ENCODE results near the gene FNDC3B. TPM values are rescaled to one million over a fixed set of nuclear protein-coding genes. Genes with fewer than 3 reads are reported as not detected.

FNDC3B gene
- polyA plus RNA-seq, 2 of the 4 experiments (the other 2 are of a cell fraction): 29.5 to 33.6 TPM

- Histone ChIP-seq H3K4me1 (peaks cover 65% of the 10 kb centered on the region), H3K27ac (peak overlapping the region; percentile 76 to 78), H3K4me3 (no peak overlapping the region), H3K4me2 (peak overlapping the region; percentile 73), H3K9me3 (no peaks in the 10 kb centered on the region)
- ATAC-seq: peak; percentile 71 to 82; a peak in 5 of 6 replicates
- WGBS (ENCODE audit: missing lambda C conversion rate): 35% methylated on average over 4 of the region's 4 CpGs
- DNase-seq (ENCODE audit: low read depth in 1 of 2, low spot score in 1 of 2): peak; percentile 55 to 66
- ChIA-PET POLR2A (no interaction called here), CTCF (interaction anchor here (0.8 kb wide), 1 partner anchor 428 kb away, joined by 3 read pairs; no protein-coding TSS in a partner anchor)
- no peak for FAIRE-seq
- TF ChIP-seq HOXB5 (CRISPR knock-in tag; IDR thresholded peaks at IDR 0.05) (no peak), KDM5A (IDR thresholded peaks at IDR 0.05) (no peak), HMGXB4 (CRISPR knock-in tag; IDR thresholded peaks at IDR 0.05; ENCODE audit: borderline replicate concordance) (no peak), NFE2L2 (conservative IDR thresholded peaks at IDR 0.05; ENCODE audit: low read length) (no peak), KDM1A (IDR thresholded peaks at IDR 0.05; ENCODE audit: low read depth) (no peak), ELK1 (IDR thresholded peaks at IDR 0.05; ENCODE audit: low read depth, low read length) (no peak), PBX3 (IDR thresholded peaks at IDR 0.05) (no peak), FOXS1 (CRISPR knock-in tag; IDR thresholded peaks at IDR 0.05) (no peak), ZNF302 (CRISPR knock-in tag; IDR thresholded peaks at IDR 0.05) (no peak), TFCP2L1 (CRISPR knock-in tag; IDR thresholded peaks at IDR 0.05) (no peak), EHF (CRISPR knock-in tag; IDR thresholded peaks at IDR 0.05) (no peak), E2F6 (IDR thresholded peaks at IDR 0.05; ENCODE audit: borderline replicate concordance, low read depth) (no peak), MYC (IDR thresholded peaks at IDR 0.05; ENCODE audit: borderline replicate concordance, low read length) (no peak), SREBF2 (IDR thresholded peaks at IDR 0.05) (no peak)
Measured at GRCh38 chr3:172194702-172195406, 155.5 kb downstream of the FNDC3B start.

- Histone ChIP-seq H3K4me1 (peaks cover 65% of the 10 kb centered on the region), H3K9me3 (no peaks in the 10 kb centered on the region), H3K27ac (peak overlapping the region; percentile 76 to 78), H3K4me3 (no peak overlapping the region), H3K4me2 (peak overlapping the region; percentile 73)
- FAIRE-seq: no peak
- DNase-seq (ENCODE audit: low read depth in 1 of 2, low spot score in 1 of 2): no peak
- ChIA-PET POLR2A (no interaction called here), CTCF (interaction anchor here (0.8 kb wide), 1 partner anchor 428 kb away, joined by 3 read pairs; no protein-coding TSS in a partner anchor)
- peak in 1 of 2 experiments; percentile 32; a peak in 3 of 6 replicates for ATAC-seq
- 11% methylated on average over 1 of the region's 1 CpG for WGBS (ENCODE audit: missing lambda C conversion rate)
- TF ChIP-seq E2F6 (IDR thresholded peaks at IDR 0.05; ENCODE audit: borderline replicate concordance, low read depth) (no peak), RARB (CRISPR knock-in tag; IDR thresholded peaks at IDR 0.05) (no peak), RAD21 (conservative IDR thresholded peaks at IDR 0.05 in 1 of 2, IDR thresholded peaks at IDR 0.05 in 1 of 2) (no peak), ZFP36 (IDR thresholded peaks at IDR 0.05; ENCODE audit: borderline replicate concordance, partially characterized antibody) (no peak), CHD4 (IDR thresholded peaks at IDR 0.05; ENCODE audit: borderline replicate concordance) (no peak), HOXB13 (CRISPR knock-in tag; IDR thresholded peaks at IDR 0.05; ENCODE audit: low read depth) (no peak), KDM5A (IDR thresholded peaks at IDR 0.05) (no peak), FOSL2 (IDR thresholded peaks at IDR 0.05) (no peak), FOSL2 (CRISPR knock-in tag; IDR thresholded peaks at IDR 0.05) (no peak), SMC3 (IDR thresholded peaks at IDR 0.05) (no peak), POLR2A (IDR thresholded peaks at IDR 0.05; ENCODE audit: low read length) (no peak), ESRRA (IDR thresholded peaks at IDR 0.05; ENCODE audit: borderline replicate concordance, low read length) (no peak), CHD2 (IDR thresholded peaks at IDR 0.05; ENCODE audit: low read length, partially characterized antibody) (no peak), ELK1 (IDR thresholded peaks at IDR 0.05; ENCODE audit: low read depth, low read length) (no peak)
Measured at GRCh38 chr3:172195407-172195754, 156.0 kb downstream of the FNDC3B start.

Data from A549 (cell line).